ENCODE measurements around the gene CNN1.
A peak's percentile ranks its signal among the peaks of the same experiment; 100 is the strongest.

CNN1 gene

GRCh38 chr19:11495885-11496284 is 42.8 kb upstream of the CNN1 start:
- no peak overlapping the region for H2BK12ac ChIP-seq (ENCODE audit: low read length in 2 of 2)
- H3K4me2 ChIP-seq (ENCODE audit: low read length, poor library complexity, severe bottlenecking), result no peak overlapping the region
- H3K14ac ChIP-seq (ENCODE audit: low read length in 2 of 2), result no peak overlapping the region
- peaks cover 16% of the 10 kb centered on the region for H3K79me1 ChIP-seq (replicated peaks; ENCODE audit: low read length, poor library complexity, severe bottlenecking)
- no peak overlapping the region for H3K27ac ChIP-seq (ENCODE audit: low read length, poor library complexity, severe bottlenecking)
- H3K27me3 ChIP-seq (ENCODE audit: control insufficient read depth in 1 of 2, insufficient read depth in 1 of 2, low read length in 2 of 2), result no peaks in the 10 kb centered on the region
- H3K36me3 ChIP-seq (ENCODE audit: control insufficient read depth in 1 of 2, insufficient read depth in 2 of 2, low read depth in 1 of 2, low read length in 2 of 2), result peaks cover 11 to 62% of the 10 kb centered on the region in 2 experiments
- H2AK5ac ChIP-seq (ENCODE audit: low read length, severe bottlenecking), result no peak overlapping the region
- H2AFZ ChIP-seq (ENCODE audit: low read depth, low read length), result no peak overlapping the region
- H3K4me3 ChIP-seq (ENCODE audit: insufficient read depth in 1 of 2, low read depth in 1 of 2, low read length in 2 of 2), result no peak overlapping the region
- H3K4me1 ChIP-seq (ENCODE audit: control insufficient read depth, insufficient read depth, low read depth, low read length), result peaks cover 5% of the 10 kb centered on the region
- peak overlapping the region; percentile 47 for H4K91ac ChIP-seq (ENCODE audit: low read length)
- DNase-seq, result no peak
- H2BK15ac ChIP-seq (ENCODE audit: low read depth, poor library complexity, severe bottlenecking), result no peak overlapping the region
- no peaks in the 10 kb centered on the region for H3K9me3 ChIP-seq (ENCODE audit: control insufficient read depth, low read length)
- 95% methylated on average over 22 of the region's 22 CpGs for WGBS
- H3K9ac ChIP-seq (ENCODE audit: low read length), result no peak overlapping the region
- no peak overlapping the region for H2BK5ac ChIP-seq (ENCODE audit: low read depth, low read length, poor library complexity, severe bottlenecking)
- H2BK120ac ChIP-seq (ENCODE audit: low read depth, low read length), result no peak overlapping the region
- H3K23ac ChIP-seq (ENCODE audit: low read length in 2 of 2), result no peak overlapping the region
- H4K8ac ChIP-seq (ENCODE audit: low read length), result no peak overlapping the region
- no peak overlapping the region for H3K4ac ChIP-seq (ENCODE audit: low read depth in 1 of 2, low read length in 2 of 2)
- H3K18ac ChIP-seq (ENCODE audit: low read depth in 1 of 2, low read length in 2 of 2), result no peak overlapping the region

DNA sequence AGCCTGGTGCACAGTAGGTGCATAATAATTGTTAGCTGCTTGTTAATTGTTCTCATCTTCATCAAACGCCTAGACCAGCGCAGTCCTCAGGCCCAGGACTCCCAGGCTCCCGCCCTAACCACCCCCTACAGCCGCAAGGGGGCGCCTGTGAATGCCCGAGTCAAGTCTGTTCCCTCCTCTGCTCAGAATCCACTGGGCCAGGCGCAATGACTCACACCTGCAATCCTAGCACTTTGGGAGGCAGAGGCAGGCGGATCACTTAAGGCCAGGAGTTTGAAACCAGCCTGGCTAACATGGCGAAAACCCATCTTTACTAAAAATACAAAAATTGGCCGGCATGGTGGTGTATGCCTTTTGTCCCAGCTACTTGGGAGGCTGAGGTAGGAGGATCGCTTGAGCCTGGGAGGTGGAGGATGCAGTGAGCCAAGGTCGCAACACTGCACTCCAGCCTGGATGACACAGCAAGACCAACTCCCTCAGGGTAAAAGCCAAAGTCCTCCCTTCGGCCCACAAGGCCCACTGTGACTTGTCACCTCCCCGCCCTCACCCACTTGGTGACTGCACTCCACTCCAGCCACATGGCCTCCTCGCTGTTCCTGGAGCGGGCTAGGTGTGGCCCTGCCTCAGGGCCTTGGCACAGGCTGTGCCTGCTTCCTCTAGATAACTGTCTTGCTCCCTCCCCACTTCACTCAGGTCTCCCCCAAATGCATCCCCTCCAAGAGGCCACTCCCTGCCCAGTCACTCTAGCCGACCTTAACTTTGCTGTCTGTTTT is 42.1 kb upstream of the CNN1 start:
- H3K36me3 ChIP-seq (ENCODE audit: control insufficient read depth in 1 of 2, insufficient read depth in 2 of 2, low read depth in 1 of 2, low read length in 2 of 2), result peaks cover 11 to 61% of the 10 kb centered on the region in 2 experiments
- no peaks in the 10 kb centered on the region for H3K27me3 ChIP-seq (ENCODE audit: control insufficient read depth in 1 of 2, insufficient read depth in 1 of 2, low read length in 2 of 2)
- H2AK5ac ChIP-seq (ENCODE audit: low read length, severe bottlenecking), result no peak overlapping the region
- no peaks in the 10 kb centered on the region for H3K9me3 ChIP-seq (ENCODE audit: control insufficient read depth, low read length)
- no peak overlapping the region for H3K4me3 ChIP-seq (ENCODE audit: insufficient read depth in 1 of 2, low read depth in 1 of 2, low read length in 2 of 2)
- no peak overlapping the region for H3K18ac ChIP-seq (ENCODE audit: low read depth in 1 of 2, low read length in 2 of 2)
- DNase-seq, result peak; percentile 84
- no peak overlapping the region for H4K91ac ChIP-seq (ENCODE audit: low read length)
- H4K8ac ChIP-seq (ENCODE audit: low read length), result no peak overlapping the region
- H3K9ac ChIP-seq (ENCODE audit: low read length), result no peak overlapping the region
- 58% methylated on average over 15 of the region's 17 CpGs for WGBS
- H2BK120ac ChIP-seq (ENCODE audit: low read depth, low read length), result no peak overlapping the region
- no peak overlapping the region for H2BK15ac ChIP-seq (ENCODE audit: low read depth, poor library complexity, severe bottlenecking)
- no peak overlapping the region for H3K27ac ChIP-seq (ENCODE audit: low read length, poor library complexity, severe bottlenecking)
- H3K14ac ChIP-seq (ENCODE audit: low read length in 2 of 2), result peak overlapping the region in 1 of 2 experiments; percentile 76
- H2BK12ac ChIP-seq (ENCODE audit: low read length in 2 of 2), result no peak overlapping the region
- no peak overlapping the region for H3K23ac ChIP-seq (ENCODE audit: low read length in 2 of 2)
- peaks cover 5% of the 10 kb centered on the region for H3K4me1 ChIP-seq (ENCODE audit: control insufficient read depth, insufficient read depth, low read depth, low read length)
- no peak overlapping the region for H3K4me2 ChIP-seq (ENCODE audit: low read length, poor library complexity, severe bottlenecking)
- no peak overlapping the region for H3K4ac ChIP-seq (ENCODE audit: low read depth in 1 of 2, low read length in 2 of 2)
- peaks cover 21% of the 10 kb centered on the region for H3K79me1 ChIP-seq (replicated peaks; ENCODE audit: low read length, poor library complexity, severe bottlenecking)
- H2BK5ac ChIP-seq (ENCODE audit: low read depth, low read length, poor library complexity, severe bottlenecking), result no peak overlapping the region
- H2AFZ ChIP-seq (ENCODE audit: low read depth, low read length), result no peak overlapping the region

DNA sequence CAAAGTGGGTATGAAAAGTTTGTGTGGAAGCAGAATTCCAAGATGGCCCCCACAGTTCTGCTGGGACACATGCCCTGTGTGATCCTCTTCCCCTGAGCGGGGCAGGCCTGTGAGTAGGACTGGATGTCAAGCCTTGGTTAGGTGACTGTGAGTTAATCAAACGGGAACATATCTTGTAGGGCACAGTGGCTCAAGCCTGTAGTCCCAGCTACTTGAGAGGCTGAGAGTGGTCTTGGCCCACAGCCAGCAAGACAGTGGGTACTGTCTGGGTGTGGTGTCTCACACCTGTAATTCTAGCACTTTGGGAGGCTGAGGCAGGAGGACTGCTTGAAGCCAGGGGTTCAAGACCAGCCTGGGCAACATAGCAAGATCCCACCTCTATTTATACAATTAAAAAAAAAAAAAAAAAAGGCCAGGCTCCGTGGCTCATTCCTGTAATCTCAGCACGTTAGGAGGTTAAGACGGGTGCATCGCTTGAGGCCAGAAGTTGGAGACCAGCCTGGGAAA is 39.4 kb upstream of the CNN1 start:
- 96% methylated on average over 2 of the region's 6 CpGs for WGBS
- Histone ChIP-seq H2BK15ac (ENCODE audit: low read depth, poor library complexity, severe bottlenecking) (no peak overlapping the region), H4K91ac (ENCODE audit: low read length) (no peak overlapping the region), H3K4me3 (ENCODE audit: insufficient read depth in 1 of 2, low read depth in 1 of 2, low read length in 2 of 2) (no peak overlapping the region), H3K4ac (ENCODE audit: low read depth in 1 of 2, low read length in 2 of 2) (no peak overlapping the region), H4K8ac (ENCODE audit: low read length) (no peak overlapping the region), H3K14ac (ENCODE audit: low read length in 2 of 2) (no peak overlapping the region), H2AK5ac (ENCODE audit: low read length, severe bottlenecking) (no peak overlapping the region), H3K79me1 (replicated peaks; ENCODE audit: low read length, poor library complexity, severe bottlenecking) (peaks cover 30% of the 10 kb centered on the region), H3K4me2 (ENCODE audit: low read length, poor library complexity, severe bottlenecking) (no peak overlapping the region), H3K23ac (ENCODE audit: low read length in 2 of 2) (no peak overlapping the region), H3K4me1 (ENCODE audit: control insufficient read depth, insufficient read depth, low read depth, low read length) (peaks cover 5% of the 10 kb centered on the region), H3K27ac (ENCODE audit: low read length, poor library complexity, severe bottlenecking) (no peak overlapping the region), H3K27me3 (ENCODE audit: control insufficient read depth in 1 of 2, insufficient read depth in 1 of 2, low read length in 2 of 2) (no peaks in the 10 kb centered on the region), H3K18ac (ENCODE audit: low read depth in 1 of 2, low read length in 2 of 2) (no peak overlapping the region), H3K9me3 (ENCODE audit: control insufficient read depth, low read length) (no peaks in the 10 kb centered on the region), H2BK5ac (ENCODE audit: low read depth, low read length, poor library complexity, severe bottlenecking) (no peak overlapping the region), H3K36me3 (ENCODE audit: control insufficient read depth in 1 of 2, insufficient read depth in 2 of 2, low read depth in 1 of 2, low read length in 2 of 2) (peaks cover 11 to 49% of the 10 kb centered on the region in 2 experiments), H2AFZ (ENCODE audit: low read depth, low read length) (no peak overlapping the region), H2BK120ac (ENCODE audit: low read depth, low read length) (no peak overlapping the region), H3K9ac (ENCODE audit: low read length) (no peak overlapping the region), H2BK12ac (ENCODE audit: low read length in 2 of 2) (no peak overlapping the region)
- no peak for DNase-seq

GRCh38 chr19:11499890-11500420 is 38.7 kb upstream of the CNN1 start:
- no peak overlapping the region for H2BK12ac ChIP-seq (ENCODE audit: low read length in 2 of 2)
- H3K4ac ChIP-seq (ENCODE audit: low read depth in 1 of 2, low read length in 2 of 2), result no peak overlapping the region
- H2AK5ac ChIP-seq (ENCODE audit: low read length, severe bottlenecking), result no peak overlapping the region
- DNase-seq, result no peak
- WGBS, result 88% methylated on average over 7 of the region's 7 CpGs
- H2BK120ac ChIP-seq (ENCODE audit: low read depth, low read length), result no peak overlapping the region
- no peak overlapping the region for H2AFZ ChIP-seq (ENCODE audit: low read depth, low read length)
- H3K14ac ChIP-seq (ENCODE audit: low read length in 2 of 2), result no peak overlapping the region
- H4K91ac ChIP-seq (ENCODE audit: low read length), result no peak overlapping the region
- no peak overlapping the region for H3K4me2 ChIP-seq (ENCODE audit: low read length, poor library complexity, severe bottlenecking)
- H3K4me1 ChIP-seq (ENCODE audit: control insufficient read depth, insufficient read depth, low read depth, low read length), result peaks cover 10% of the 10 kb centered on the region
- no peaks in the 10 kb centered on the region for H3K27me3 ChIP-seq (ENCODE audit: control insufficient read depth in 1 of 2, insufficient read depth in 1 of 2, low read length in 2 of 2)
- H3K9me3 ChIP-seq (ENCODE audit: control insufficient read depth, low read length), result no peaks in the 10 kb centered on the region
- no peak overlapping the region for H3K4me3 ChIP-seq (ENCODE audit: insufficient read depth in 1 of 2, low read depth in 1 of 2, low read length in 2 of 2)
- no peak overlapping the region for H3K18ac ChIP-seq (ENCODE audit: low read depth in 1 of 2, low read length in 2 of 2)
- H3K27ac ChIP-seq (ENCODE audit: low read length, poor library complexity, severe bottlenecking), result no peak overlapping the region
- peaks cover 9 to 42% of the 10 kb centered on the region in 2 experiments for H3K36me3 ChIP-seq (ENCODE audit: control insufficient read depth in 1 of 2, insufficient read depth in 2 of 2, low read depth in 1 of 2, low read length in 2 of 2)
- H3K9ac ChIP-seq (ENCODE audit: low read length), result no peak overlapping the region
- H4K8ac ChIP-seq (ENCODE audit: low read length), result no peak overlapping the region
- H3K23ac ChIP-seq (ENCODE audit: low read length in 2 of 2), result no peak overlapping the region
- no peak overlapping the region for H2BK15ac ChIP-seq (ENCODE audit: low read depth, poor library complexity, severe bottlenecking)
- H2BK5ac ChIP-seq (ENCODE audit: low read depth, low read length, poor library complexity, severe bottlenecking), result no peak overlapping the region
- H3K79me1 ChIP-seq (replicated peaks; ENCODE audit: low read length, poor library complexity, severe bottlenecking), result peaks cover 32% of the 10 kb centered on the region
